Measurements from ENCODE around the gene SOCS7.

SOCS7 gene

GRCh38 chr17:38338535-38338934, 13.1 kb upstream of the SOCS7 start:
- DNase-seq = no peak

DNA sequence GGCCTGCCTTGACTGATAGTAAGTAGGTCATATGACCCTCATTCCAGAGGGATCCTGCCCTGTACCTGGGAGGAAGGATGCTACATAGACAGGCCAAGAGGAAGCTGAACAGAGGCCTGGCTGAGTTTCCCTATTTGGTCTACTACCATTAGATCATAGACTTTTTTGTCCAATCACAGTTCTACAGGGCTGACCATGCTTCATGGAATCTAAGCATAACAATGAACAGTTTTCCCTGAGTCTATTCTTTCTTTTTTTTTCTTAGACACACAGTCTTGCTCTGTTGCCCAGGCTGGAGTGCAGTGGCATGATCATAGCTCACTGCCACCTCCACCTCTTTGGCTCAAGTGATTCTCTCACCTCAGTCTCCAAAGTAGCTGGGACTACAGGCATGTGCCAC, 11.8 kb upstream of the SOCS7 start:
- no peak for DNase-seq

DNA sequence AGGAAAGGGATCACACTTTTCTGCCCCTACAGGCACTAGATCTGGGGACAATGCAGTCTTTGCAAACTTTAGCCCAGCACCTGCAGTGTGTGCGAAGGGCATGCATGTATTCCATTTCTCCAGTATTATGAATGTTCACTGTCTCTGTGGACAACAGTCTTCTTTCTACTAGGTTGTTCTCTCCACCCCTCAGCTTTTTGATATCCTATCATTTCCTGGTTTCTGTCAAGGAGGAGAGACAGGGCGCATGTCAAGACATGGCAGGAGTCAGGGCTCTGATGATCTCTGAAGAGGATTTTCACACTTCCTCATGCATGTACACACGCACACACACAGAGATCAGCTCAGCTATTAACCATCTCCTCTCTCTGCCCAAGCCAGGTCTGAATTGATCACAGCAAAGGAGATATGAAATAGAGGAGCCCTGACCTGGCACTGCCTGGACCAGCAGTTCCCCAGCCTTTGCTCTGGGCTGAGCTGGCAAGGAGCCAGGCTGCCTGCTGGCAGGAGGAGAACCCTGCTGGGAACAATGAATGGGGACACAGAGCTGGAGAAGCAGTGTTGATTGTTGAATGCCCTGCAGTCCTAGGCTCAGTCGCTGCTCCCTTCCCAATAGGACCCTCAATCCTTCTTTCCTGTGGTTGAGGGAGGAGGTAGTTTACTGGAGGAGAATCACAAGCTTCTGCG, 10.5 kb upstream of the SOCS7 start:
- no peak for DNase-seq

DNA sequence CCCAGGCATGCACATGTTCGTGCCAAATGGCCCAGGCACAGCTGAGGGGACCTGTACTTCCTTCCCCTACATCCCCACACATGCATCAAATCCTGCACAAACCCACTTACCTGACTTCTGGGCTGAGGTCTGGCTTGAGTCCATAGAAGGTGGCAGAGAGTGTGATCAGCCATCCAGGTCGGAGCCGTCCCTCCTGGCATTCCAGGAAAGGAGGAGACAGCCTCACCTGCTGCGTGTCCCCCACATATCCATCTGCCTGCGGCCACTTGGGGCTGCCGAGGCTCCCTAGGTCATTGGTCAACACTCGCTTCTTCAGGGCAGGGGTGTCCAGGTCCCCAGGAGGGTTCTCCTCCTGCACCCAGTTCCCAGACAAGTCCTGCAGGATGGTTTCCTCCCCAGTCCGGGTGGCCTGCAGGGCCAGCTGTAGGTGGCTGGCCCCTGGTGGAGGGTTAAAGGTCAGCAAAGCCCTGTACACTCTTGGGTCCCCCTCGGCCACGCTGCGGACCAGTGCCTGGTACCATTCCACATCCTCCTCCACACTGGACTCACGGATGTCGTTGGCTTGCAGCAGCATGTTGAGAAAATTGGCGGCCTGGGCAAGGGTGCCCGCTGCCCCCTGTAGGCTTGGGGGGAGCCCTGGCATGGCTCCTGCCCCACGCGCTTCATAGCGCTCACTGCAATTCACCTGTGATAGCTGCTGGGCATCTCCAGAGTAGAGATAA, 8.6 kb upstream of the SOCS7 start:
- no peak for DNase-seq

DNA sequence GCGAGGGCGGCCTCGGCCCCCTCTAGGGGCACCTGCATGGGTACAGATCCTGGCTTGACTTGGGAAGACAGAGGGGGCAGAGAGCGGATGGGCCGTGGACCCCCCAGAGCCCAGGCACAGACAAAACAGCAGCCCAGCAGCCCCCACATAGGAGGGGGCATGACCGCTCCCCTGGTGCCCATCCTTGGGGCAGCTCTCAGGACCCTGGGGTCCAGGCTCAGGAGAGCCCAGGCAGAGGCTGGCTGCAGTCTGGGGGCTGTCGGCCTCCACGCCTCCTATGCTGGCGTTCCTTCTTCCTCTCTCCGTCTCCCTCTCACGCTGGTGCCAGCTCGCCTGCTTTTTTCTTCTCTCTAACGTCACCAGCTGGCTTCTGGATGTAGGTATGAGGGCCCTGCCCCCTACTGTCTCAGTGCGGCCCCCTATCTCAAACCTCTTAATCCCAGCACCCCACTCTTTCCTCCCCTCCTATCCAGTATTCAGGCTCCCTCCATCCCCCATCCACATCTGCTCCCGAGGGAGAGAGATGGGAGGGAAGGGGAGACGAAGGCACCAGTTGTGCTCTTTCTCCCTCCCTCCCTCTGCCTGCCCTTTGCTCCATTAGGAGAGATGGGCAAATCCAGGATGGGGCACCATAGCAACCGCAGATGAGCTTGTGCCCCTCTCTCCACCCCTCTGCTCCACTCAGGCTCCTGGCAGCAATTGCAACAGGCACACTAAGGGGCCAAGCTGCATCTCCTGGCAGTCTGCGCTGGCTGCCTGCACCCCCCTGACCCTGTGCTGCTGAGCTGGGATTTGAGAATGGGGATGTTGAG, 7.8 kb upstream of the SOCS7 start, which contains the start of gene GPR179:
Gene GPR179 (minus strand): TSS at position 349 of the 812 bp plus-strand sequence. CDS start 167 bp downstream, at position 182.
- no peak for DNase-seq

DNA sequence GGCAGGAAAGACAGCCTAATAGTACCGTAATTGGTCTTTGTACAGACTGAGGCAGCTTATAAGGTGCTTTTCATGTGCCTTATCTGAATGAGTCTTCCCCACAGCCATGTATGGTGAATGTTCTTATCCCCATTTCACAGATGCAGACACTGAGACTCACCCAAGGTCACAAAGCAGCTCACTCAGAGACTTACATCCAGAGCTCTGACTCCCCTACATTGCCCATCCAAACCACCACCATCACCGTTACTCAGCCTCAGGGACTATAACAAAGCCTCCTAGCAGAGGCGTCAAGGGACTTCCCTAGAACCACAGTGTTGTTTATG, 7.3 kb upstream of the SOCS7 start:
- DNase-seq = no peak

DNA sequence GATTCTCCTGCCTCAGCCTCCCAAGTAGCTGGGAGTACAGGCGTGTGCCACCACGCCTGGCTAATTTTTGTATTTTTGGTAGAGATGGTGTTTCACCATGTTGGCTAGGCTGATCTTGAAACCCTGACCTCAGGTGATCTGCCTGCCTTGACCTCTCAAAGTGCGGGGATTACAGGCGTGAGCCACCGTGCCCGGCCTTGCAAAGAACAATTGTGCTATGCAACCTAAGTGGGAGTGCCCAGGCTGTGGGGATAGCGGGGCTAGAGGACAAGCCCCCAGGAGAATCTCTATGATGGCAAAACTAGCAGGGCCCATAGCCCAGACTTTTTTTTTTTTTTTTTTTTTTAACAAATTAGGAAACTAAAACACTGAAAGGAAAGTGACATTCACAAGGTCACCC, 5.9 kb upstream of the SOCS7 start:
- DNase-seq = no peak

DNA sequence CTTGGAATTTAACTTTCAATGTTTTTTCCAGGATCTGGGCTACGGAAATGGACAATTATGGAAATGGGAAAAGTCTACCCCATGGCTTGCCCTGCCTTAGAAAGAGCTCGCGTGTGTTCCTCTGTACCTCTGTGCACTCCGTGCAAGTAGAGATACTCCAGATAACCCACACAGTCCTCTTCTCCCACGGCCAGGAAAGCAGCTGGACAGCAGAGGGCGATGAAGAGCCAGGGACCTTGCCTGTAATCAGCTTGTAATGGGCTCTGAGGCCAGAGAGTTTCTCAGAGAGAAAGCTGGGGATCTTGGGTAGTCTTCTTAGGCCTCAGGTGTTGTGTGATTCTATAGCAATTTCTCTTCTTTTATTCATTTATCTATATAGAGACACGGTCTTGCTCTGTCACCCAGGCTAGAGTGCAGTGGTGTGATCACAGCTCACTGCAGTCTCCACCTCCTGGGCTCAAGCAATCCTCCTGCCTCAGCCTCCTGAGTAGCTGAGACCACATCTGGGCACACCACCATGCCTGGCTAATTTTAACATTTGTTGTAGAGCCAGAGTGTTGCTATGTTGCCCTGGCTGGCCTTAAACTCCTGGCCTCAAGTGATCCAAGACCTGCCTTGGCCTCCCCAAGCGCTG, 2.4 kb upstream of the SOCS7 start:
- peak; percentile 88 for DNase-seq

DNA sequence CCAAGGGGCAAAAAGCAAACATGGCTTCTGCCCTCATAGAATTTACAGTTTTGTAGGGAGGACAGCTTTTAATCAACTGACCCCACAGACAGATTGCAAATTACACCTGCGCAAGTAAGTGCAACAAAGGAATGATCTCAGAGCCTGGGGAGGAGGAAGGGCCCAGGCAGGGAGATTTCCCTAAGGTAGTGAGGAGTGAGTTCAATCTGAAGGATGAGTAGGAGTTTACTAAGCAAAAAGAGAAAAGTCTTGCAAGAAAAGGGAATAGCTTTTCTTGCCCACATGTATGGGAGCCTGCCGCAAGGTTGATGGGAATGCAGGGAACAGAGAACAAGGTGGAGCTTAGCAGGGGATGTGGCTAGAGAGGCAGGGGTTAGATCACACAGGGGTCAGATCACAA, 1.6 kb upstream of the SOCS7 start:
- no peak for DNase-seq

- DNase-seq = peak; percentile 68
Measured at GRCh38 chr17:38352245-38353085, 821 bp downstream of the SOCS7 start.

- DNase-seq = no peak
Measured at GRCh38 chr17:38353086-38353604, 1.5 kb downstream of the SOCS7 start.

GRCh38 chr17:38353668-38354067, 2.0 kb downstream of the SOCS7 start:
- DNase-seq = no peak

DNA sequence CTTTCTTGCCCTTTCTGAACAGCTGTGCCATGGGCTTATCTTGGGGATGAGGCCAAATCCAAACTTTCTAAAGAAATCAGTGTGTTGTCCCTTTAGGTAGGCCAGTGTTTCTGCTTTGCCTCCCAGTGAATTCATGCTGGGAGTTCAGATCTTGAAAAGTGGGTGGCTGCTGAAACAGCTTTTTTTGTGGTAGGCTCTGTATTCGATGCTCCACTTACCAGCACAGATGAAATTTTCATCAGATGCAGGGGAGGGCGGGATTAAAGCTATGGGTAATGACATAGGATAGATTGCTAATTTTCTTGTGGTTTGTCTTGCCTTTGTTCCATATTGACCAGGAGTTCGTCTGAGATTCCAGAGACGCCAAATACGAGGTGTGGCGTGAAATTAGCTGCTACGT, 2.8 kb downstream of the SOCS7 start:
- no peak for DNase-seq

DNA sequence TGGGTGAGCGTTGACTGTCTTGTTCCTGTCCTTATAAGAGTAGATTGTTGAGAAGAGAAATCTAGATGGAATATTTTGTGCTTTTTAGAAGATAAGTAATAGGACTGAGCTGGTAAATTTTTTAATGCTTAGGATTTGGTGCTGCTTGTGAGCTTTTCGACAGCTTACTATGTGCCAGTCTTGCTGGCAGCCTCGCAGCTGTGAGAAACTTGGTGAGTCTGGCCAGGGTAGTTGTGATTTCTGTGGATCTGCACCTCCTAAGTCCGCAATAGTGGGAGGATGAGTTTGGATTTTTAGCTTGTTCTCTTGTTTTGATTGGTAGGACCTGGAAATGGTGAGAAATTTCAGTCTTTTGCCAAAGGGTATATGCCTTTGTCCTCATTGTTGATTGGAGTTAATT, 3.6 kb downstream of the SOCS7 start:
- DNase-seq = no peak

DNA sequence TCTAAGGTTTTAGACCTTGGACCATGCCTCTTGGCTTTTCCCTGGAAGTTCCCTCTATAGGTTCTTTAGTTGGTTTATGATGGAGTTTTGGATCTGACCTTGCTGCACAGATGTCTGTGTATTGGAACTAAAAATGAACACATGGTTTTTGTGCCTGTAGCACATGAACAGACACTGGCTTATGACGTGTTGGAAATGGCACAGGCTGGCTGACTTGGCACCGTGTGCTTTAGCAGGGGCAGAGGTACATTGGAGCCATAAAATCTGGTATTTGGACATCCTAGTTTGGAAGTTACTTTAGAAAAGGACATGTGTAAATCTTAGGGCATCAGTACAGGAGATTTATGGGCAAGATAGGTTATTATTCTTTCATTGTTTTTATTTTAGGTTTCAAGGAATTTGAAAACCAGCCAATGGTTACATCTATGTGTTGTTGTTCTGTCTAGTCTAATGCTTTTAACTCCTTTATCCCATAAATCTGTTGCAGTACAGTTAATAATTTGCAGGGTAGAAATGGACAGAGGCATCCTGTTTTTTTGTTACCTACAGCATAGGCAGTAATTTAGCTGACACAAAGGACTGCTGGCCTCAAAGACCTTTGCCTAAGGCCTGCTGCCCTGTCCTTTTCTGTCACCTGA, 6.0 kb downstream of the SOCS7 start:
- DNase-seq = no peak

DNA sequence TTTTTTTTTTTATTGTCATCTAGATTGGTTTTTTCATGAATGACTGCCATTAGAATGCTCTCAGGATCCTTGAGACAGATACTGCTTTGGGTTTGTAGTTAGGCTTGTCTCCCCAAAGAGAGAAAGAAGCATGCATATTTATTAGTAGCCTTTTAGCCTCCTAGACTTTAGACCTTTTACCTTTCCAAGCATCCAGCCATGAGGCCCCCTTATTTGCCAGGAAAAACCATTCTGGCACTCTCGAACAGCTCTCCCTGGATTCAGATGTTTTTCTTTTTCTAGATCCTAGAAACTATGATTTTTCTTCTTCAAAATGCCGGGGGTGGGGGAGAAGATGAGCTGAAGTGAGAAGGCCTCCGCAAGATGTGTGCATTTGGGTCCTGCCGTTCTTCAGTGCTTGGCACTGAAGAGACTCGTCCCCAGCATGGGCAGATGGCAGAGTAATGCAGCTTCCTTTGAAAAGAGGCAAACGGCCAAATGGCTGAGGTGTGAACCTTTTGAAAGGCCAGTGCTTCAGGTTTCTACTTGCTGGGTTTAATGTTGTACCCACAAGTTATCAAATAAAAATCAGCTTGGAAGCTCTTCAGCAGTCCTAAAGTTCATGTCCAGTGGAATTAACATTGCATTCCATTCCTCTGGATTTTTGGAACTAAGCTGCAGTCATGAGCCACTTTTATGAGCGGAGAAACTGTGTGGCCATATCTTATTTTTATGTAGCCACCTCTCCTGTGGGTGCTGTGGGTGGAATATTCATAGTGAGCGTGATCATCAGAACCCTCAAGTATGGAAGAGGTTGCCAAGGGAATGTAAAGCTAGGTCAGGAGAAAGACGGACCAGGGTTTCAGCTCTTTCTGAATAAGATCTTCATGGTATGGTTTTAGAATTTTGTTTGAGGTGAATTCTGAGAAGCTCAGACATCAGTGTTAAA, 7.2 kb downstream of the SOCS7 start:
- DNase-seq = no peak

- DNase-seq = no peak
Measured at GRCh38 chr17:38361694-38362465, 10.2 kb downstream of the SOCS7 start.

DNA sequence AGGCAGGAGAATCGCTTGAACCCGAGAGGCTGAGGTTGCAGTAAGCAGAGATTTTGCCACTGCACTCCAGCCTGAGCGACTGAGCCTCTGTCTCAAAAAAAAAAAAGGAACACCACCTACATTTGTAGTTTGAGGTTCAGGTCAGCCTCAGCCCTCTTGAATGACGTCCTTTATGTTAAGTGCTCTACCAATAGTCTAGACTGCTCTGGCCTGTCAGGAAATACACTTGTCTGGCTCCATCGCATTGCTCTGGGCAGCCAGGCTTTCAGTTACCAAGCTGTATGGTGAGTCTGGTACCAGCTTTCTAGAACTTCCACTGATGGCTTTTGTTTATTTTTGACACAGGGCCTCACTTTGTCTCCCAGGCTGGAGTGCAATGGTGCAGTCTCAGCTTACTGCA, 11.4 kb downstream of the SOCS7 start:
- DNase-seq = no peak

- DNase-seq = no peak
Measured at GRCh38 chr17:38364741-38365140, 13.1 kb downstream of the SOCS7 start.

Data from activated CD8-positive, alpha-beta memory T cell treated with anti-CD3 and anti-CD28 coated beads, Interleukin-2, amount 50 U/mL, for 48 hours (primary cell).